Activated CD8-positive, alpha-beta memory T cell treated with anti-CD3 and anti-CD28 coated beads for 48 hours (primary cell): ENCODE data around the gene NIPAL3.
"Not testable (repeated sequence)": the region's sequence is repeated elsewhere in the genome, so short reads cannot be mapped to it uniquely, and the experiment has no call there.

Experiments
- DNase-seq, 3 experiments: peaks; one replicate each; pipeline ENCODE4 v3.0.0-alpha.2; 2020; ENCODE audit warnings: low read depth in 2 of 3, low spot score in 2 of 3

Gene NIPAL3

DNA sequence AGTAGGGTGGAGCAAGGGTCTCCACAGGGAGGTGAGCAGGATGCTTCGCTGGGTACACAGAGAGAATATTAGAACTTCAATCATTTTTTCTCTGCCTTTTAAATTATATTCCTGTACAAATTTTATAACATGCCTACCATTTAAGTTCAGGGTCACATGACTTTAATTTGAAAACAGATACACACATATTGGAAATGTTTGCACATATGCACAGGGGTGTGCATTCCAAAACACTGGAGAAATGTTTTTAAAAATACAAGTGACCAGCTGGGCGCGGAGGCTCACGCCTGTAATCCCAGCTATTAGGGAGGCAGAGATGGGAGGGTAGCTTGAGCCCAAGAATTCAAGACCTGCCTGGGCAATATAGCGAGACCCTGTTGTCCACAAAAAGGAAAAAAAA lies 39.7 kb downstream of the NIPAL3 start:
- DNase-seq = no peak

DNA sequence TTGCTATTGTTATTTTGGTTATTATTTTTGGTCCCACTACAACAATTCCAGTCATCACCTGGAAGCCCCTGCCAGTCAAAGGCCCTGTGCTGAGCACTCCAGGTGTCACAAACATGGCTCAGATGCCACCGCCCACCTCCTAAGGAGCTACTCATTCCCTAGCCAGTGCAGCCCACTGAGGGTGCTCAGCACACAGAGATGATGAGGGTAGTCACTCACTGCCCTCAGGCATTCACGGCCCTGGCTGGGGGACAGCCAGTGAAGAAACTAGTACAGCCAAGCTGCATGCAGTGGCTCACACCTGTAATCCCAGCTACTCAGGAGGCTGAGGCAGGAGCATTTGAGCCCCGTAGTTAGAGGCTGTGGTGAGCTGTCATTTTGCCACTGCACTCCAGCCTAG lies 42.3 kb downstream of the NIPAL3 start:
- no peak for DNase-seq

DNA sequence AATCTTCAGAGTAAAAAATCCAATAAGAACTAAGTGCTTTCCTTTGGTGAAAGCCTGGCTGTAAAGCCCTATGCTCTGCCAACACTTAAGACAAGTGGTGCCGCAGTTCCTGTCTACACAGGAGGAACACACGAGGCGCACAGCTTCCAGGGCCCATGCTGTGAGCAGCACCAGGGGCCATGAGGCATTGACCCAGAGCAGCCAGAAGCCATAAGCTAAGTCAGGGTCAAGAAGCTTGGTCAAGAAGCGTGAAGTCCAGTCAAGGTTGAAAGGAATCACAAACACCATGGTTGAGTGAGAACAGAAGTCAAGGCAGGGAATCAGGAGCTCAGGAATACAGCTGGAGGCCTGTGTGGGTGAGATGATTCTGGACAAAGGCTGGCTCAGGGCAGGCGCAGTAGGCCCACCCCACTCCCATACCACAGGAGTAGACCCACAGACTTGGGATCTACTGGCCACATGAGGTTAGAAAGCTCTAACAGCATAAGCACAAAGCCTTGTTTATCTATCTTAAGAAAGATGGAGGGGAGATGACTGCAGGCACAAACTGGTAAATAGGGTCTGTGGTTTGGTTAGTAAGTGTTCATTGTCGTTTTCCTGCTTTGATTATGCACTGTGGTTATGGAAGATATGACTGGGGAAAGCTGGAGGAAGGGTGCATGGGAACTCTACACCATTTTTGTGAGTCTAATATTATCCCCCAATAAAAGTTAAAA lies 44.1 kb downstream of the NIPAL3 start:
- DNase-seq = no peak

DNA sequence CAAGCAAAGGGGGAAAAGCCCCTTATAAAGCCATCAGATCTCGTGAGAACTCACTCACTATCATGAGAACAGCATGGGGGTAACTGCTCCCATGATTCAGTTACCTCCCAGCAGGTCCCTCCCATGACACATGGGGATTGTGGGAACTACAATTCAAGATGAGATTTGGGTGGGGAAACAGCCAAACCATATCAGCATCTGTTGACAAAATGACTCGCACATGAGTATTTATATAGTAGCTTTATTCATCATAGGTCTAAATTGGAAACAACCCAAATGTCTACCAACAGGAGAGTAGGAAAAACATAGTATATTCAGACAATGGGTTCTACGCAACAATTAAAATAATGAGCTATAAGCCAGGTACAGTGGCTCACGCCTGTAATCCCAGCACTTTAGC lies 46.5 kb downstream of the NIPAL3 start:
- DNase-seq = not testable (repeated sequence)

DNA sequence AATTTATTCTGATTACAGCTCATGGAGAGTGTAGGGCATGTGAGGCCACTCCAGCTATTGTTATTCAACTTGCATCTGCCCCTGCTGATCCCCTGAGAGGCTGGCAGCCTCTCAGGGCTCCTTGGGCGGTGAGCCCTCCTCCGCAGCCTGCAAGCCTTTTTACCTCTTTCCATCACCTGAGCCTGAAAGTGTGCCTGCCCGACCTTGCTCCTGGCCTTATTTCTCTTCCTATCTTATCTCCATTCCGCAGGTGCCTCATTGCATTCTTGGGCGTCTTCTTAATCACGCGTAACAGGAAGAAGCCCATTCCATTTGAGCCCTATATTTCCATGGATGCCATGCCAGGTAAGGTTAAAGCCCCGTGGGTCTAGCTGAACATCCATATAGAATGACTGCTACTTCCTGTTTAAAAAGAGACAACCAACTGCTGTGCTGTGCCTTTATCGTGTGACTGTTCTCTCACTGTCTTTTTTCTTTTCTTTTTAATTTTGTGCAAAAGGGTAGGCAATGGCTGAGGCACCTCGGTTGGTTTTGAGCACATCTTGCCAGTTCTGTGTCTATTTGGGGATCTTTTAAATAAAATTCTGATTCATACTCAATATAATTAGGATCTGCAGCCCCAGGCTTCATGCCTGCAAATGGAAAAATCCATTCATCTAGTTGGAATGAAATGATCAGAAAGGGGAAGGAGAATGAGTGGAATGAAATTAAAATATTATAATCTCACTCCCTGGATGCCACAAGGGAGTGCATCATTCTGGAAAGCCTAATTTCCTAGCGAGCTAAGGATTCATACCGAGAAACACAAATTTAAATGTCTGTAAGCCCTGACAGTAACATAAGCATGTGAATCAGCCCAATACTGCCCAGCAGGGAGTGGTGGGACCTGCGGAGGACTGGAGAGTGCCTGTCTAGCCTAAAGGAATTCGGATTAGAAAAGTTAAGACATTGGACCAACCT lies 48.5 kb downstream of the NIPAL3 start:
- DNase-seq = no peak

DNA sequence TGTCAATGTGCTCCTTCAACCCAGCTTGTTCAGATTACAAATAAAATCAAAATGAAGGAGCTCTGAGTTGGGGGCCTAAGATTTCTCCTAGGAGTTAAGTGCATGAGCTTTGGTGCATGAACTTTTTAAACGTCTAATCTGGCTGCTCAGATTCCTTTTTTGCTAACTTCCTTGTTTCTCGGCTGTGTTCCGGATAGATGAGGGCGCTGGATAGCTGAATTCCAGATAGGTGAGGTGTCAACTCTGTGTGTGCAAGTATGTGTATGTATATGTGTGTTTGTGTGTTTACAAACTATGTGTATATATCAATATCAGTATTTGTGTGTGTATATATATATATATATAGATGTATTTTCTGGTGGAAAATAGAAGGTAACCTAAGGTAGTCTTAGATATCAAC lies 49.5 kb downstream of the NIPAL3 start:
- no peak for DNase-seq

DNA sequence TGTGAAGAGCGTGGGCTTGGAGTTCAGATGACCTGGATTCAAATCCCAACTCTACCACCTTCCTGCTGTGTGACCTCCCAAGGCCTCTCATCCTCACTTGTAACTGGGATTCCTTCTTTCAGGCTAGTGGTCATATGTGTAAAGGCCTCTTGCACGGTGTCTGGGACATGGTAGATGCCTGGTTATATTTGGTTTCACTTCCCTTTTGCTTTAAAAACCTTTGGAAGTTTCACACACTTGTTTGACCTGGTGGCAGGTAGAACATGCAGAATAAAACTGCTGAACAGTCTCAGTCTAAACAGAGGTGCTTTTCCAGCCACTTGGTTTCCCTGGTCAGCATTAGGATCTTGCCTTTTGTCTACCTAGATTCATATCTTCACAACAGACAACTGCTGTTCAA lies 50.0 kb downstream of the NIPAL3 start:
- DNase-seq = no peak

DNA sequence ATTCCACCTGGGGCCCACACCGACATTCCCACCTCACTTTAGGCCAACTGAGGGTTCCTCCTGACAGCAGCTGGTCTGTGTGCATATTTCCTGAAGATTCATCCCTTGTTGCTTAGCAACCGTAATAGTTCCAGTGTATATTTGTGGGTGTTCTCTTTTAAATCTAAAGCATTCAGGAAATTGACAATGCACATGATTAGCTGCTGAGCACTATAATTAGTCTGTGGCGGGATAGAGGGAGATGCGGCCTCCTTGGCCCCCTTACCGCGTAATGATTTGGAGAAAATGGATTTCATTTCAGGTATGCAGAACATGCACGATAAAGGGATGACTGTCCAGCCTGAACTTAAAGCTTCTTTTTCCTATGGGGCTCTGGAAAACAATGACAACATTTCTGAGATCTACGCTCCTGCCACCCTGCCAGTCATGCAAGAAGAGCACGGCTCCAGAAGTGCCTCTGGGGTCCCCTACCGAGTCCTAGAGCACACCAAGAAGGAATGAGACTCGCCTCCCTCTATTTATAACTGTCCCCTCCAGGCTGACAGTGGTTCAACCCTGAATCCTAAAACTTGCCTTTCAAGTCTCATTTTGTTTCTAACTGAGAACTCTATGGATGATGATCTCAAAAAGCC lies 53.2 kb downstream of the NIPAL3 start:
- no peak for DNase-seq

DNA sequence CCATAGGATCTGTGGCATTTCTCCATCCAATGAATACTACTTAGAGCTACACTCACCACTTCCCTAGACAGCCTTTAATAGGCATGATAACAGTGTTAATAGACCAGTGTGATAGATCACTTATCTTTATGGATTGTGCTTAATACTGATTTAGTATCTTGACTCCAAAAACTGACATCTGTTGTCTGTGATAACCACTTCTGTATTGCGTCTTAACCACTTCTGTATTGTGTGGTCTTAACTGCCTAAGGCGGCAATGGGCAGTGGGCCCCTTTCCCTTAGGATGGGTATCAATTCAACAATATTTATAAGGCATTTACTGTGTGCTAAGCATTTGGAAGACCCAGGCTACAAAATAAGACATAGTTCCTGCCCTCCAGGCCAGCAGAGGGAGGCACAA lies 55.0 kb downstream of the NIPAL3 start:
- no peak for DNase-seq

DNA sequence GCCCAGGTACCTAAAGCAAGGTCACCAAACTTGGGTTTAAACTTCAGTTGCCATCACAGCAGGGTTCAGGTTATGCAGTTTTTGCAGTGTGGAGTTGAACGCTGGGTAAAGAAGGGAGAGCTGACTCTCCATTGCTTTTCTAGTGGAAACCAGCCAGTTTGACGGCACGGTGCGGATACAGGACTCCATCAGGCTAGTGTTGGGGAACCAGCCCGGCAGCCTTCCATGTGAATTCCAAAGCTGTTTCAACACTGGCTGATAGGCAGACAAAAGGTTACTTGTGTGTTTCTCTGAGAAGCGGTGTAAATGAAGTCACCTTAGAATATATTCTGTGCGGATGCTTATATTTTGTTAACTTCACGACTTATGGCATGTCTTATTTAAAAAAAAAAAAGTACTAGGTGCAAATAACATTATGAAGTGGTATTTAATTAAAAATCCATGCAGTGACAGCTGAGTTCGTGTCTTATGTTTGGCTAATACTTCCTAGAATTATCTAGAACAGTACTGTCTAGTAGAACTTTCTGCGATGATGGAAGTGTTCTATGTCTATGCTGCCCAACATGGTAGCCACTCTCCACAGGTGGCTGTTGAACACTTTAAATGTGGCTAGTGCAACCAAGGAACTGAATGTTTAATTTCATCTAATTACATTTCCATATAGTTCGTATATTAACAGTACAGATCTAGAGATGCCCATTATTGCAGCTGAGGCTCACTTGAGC lies 57.1 kb downstream of the NIPAL3 start:
- DNase-seq = no peak

DNA sequence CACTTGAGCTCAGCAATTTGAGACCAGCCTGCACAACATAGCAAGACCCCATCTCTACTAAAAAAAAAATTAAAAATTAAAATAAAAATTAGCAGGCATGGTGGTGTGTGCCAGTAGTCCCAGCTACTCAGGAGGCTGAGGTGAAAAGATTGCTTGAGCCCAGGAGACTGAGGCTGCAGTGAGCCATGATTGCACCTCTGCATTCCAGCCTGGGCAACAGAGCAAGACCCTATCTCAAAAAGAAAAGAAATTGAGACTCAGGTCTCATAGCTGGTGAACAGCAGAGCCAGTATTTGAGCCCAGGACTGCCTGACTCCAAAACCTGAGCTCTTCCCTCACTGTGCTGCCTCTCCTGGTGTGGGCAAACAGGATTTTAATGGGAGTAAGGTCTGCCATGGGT lies 58.6 kb downstream of the NIPAL3 start:
- DNase-seq = no peak

DNA sequence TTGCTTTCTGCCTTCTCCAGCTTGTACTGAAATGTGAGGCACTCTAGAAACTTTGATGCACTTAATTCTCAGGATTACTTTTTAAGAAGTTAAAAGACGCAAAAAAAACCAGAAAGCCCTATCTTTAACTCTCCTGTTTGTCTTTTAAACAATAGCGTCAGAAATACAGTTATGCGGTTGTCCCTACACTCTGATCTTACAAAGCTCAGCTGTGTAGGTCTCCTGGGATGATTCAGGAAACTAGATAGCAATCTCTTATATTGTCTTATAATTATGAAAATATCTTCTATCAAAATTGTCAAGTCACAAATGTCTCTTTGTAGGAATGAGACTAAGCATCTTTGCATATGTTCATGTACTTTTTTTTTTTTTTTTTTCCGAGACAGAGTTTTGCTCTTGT lies 60.1 kb downstream of the NIPAL3 start:
- DNase-seq = no peak

DNA sequence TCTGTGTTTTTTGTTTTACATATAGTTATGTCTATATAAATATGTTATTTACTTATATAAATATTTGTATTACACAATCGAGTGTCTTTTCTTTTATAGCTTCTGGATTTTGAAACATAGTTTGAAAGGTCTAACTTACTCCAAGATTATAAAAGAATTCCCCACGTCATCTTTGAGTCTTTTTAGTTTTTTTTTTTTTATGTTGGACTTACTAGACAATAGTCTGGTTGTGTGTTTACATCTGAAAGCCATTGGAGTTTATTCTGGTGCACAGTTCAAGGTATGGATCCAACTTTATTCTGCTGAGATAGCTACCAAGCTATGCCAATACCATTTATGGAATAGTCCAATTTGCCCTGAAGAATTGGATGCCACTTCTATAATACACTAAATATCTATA lies 61.0 kb downstream of the NIPAL3 start:
- DNase-seq = no peak

DNA sequence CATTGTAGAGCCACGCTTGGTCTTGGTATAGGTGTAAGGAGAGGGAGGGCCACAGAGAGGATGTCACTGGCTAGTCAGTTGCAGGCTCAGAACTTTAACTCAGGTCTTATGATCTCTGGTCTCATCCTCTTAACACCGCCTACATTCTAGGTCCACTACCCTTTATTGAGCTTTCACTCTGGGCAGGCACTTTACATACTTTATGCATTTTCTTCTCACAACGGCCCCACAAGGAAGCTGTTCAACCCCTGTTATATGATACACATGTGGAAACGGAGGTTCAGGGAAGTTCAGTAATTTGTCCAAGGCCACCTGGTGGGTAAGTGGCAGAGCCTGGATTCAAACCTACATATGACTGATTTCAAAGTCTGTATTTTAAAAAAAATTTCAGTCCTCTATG lies 61.7 kb downstream of the NIPAL3 start:
- no peak for DNase-seq

DNA sequence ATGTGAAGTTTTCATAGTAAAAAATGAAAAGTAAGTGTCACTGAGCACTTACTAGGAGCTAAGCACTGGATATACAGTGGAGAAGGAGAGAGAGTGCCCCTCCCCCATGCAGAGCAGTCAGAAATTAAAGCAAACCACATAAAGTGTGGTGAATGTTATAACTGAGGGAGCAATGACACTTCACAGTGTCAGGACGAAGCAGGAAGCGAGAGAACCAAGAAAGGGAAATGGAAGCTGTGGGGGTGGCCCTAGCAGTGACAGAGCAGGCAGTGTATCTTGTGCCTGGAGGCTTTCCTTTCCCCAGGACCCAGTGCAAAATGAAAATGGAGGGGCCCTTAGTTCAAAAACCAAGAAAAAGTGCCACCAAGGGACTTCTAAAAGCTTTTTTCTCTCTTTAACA lies 65.5 kb downstream of the NIPAL3 start:
- DNase-seq = no peak

DNA sequence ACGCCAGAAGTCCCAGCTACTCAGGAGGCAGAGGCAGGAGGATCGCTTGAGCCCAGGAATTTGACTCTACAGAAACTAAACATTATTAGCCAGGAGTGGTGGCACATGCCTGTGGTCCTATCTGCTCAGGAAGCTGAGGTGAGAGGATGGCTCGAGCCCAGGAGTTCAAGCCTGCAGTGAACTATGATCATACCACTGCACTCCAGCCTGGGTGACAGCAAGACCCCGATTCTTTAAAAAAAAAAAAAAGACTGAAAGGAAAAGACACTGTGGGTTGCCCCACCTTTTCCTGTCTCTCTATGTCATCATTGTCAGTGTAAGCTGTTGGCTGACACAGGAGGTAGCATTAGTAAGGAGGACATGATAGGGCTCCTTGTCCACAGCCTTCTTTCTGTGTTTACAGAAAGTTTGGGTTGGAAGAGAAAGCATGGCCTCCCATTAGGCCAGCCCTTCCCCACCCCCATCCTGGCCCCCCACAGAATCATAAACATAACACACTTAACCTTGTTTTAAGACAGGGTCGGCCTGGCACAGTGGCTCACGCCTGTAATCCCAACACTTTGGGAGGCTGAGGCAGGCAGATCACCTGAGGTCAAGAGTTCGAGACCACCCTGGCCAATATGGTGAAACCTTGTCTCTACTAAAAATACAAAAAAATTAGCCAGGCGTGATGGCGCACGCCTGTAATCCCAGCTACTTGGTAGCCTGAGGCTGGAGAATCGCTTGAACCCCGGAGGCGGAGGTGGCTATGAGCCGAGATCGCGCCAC lies 66.4 kb downstream of the NIPAL3 start:
- no peak for DNase-seq

DNA sequence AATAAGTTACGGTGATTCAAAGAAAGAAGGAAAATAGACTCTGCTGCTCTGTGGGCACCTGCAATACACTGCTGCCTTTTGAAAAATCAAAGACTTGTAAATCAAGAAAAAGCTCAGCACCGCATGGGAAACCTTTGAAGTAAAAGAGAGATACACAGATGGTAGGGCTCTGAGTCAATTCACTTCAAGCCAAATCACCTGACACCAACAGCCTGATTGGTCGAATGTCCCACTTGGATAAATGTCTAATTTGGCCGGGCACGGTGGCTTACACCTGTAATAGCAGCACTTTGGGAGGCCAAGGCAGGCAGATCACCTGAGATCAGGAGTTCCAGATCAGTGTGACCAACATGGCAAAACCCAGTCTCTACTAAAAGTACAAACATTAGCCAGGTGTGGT lies 67.8 kb downstream of the NIPAL3 start:
- DNase-seq = no peak

DNA sequence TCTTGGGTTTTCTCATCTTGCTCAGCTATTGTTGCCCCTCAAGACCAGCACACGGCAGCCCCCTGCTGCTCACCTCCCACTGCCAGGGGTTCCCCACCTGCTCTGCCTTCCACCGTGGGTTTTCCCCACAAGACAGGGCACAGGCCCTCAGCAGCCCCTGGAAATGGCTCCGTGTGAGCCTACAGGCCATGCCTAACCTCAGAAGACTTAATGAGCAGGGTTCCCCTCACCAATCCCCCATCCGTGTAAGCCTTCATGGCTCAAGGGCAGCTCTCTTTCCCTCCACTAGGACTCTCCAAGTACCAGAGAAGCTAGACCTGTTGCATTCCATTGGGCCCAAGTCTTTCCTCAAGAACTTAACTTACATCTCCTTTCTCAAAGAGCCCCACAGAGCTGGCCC lies 68.6 kb downstream of the NIPAL3 start:
- no peak for DNase-seq

DNA sequence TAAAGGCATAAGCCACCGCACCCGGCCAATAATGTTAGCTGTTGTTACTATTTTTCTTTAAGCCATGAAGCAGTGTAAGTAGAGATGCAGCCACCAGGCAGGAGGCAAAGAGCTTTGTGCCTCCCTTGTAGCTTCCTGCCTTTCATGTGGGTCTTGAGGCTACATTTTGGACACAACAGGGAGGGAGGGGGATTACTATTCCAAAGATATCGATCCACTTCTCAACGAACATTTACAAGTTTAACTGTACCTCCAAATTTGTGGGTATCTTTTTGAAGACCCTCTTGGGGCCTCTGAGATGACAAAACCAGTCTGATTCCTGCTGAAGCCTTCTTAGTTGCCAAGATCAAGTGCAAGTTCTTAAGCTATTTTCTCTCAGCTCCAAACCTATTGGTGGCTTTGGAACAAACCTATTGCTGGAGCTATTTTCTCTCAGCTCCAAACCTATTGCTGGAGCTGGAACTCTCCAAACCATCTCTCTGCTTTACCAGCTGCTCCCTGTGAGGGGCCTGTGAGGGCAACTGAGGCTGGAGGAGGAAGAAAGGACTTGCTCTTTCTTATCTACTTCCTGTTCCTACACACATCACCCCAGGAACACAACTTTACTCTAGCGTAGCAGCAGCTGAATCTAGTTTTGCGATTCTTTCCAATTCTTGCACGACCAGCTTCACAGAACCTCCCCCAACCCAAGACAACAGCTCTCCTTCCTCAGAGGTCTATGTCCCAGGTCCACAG lies 70.9 kb downstream of the NIPAL3 start:
- no peak for DNase-seq

DNA sequence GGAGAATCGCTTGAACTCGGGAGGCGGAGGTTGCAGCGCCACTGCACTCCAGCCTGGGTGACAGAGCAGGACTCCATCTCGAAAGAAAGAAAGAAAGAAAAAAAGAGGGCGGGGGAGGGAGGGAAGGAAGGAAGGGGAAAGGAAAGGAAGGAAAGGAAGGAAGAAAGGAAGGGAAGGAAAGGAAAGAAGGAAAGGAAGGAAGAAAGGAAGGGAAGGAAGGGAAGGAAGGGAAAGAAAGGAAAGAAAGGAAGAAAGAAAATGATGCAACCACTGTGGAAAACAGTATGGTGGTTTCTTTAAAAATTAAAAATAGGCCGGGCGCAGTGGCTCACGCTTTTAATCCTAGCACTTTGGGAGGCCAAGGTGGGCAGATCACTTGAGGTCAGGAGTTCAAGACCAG lies 71.9 kb downstream of the NIPAL3 start:
- no peak for DNase-seq
